HepG2 (cell line): ENCODE data around the gene CAPN10. TPM values are rescaled to one million over a fixed set of nuclear protein-coding genes. Genes with fewer than 3 reads are reported as not detected.

Experiments
- ARNTL ChIP-seq: sonication (generic); formaldehyde crosslinking; IDR thresholded peaks from 2 replicates; pipeline ENCODE4 v1.4.0; 2020; ENCODE audit warnings: mild to moderate bottlenecking, missing genetic modification reagents
- ATF7 ChIP-seq, 2 experiments: fragments of 450-650 bp in 1 of 2; sonication (generic) in 1 of 2; formaldehyde crosslinking in 1 of 2; IDR thresholded peaks; 2 replicates each; pipeline versions ENCODE4 v1.4.0 to v1.6.1; 2016 to 2020; ENCODE audit warnings: antibody characterized with exemption in 1 of 2, mild to moderate bottlenecking in 1 of 2, missing genetic modification reagents in 1 of 2
- BRD4 ChIP-seq: sonication (generic); formaldehyde crosslinking; IDR thresholded peaks from 2 replicates; pipeline ENCODE4 v1.4.0; 2020; ENCODE audit warnings: missing genetic modification reagents
- FOXJ3 ChIP-seq: sonication (generic); formaldehyde crosslinking; IDR thresholded peaks from 2 replicates; pipeline ENCODE4 v1.4.0; 2020; ENCODE audit warnings: missing genetic modification reagents, mild to moderate bottlenecking, borderline replicate concordance
- MTA1 ChIP-seq: sonication (generic); formaldehyde crosslinking; IDR thresholded peaks from 2 replicates; pipeline ENCODE4 v1.4.0; 2020; ENCODE audit warnings: missing genetic modification reagents, mild to moderate bottlenecking, borderline replicate concordance
- NR1H2 ChIP-seq: sonication (generic); formaldehyde crosslinking; IDR thresholded peaks from 2 replicates; pipeline ENCODE4 v1.8.1; 2022; ENCODE audit warnings: low read depth, missing genetic modification reagents, borderline replicate concordance
- SOX5 ChIP-seq: IDR thresholded peaks from 2 replicates; pipeline ENCODE4 v1.6.1; 2016; ENCODE audit warnings: borderline replicate concordance
- TFE3 ChIP-seq: IDR thresholded peaks from 2 replicates; pipeline ENCODE4 v1.6.1; 2016
- ZFP41 ChIP-seq: sonication (generic); formaldehyde crosslinking; IDR thresholded peaks from 2 replicates; pipeline ENCODE4 v1.4.0; 2020; ENCODE audit warnings: mild to moderate bottlenecking, missing genetic modification reagents, borderline replicate concordance
- ZHX1 ChIP-seq: sonication (generic); formaldehyde crosslinking; IDR thresholded peaks from 2 replicates; pipeline ENCODE4 v1.8.1; 2022; ENCODE audit warnings: low read depth, mild to moderate bottlenecking, missing genetic modification reagents
- ZNF20 ChIP-seq: sonication (generic); formaldehyde crosslinking; IDR thresholded peaks from 2 replicates; pipeline ENCODE4 v1.4.0; 2020; ENCODE audit warnings: mild to moderate bottlenecking, moderate library complexity, missing genetic modification reagents
- ZNF230 ChIP-seq: sonication (generic); formaldehyde crosslinking; IDR thresholded peaks from 2 replicates; pipeline ENCODE4 v1.4.0; 2020; ENCODE audit warnings: mild to moderate bottlenecking, missing genetic modification reagents
- ZNF260 ChIP-seq: sonication (generic); formaldehyde crosslinking; IDR thresholded peaks from 2 replicates; pipeline ENCODE4 v1.4.0; 2020; ENCODE audit warnings: missing genetic modification reagents, low read depth, mild to moderate bottlenecking, borderline replicate concordance
- ZNF550 ChIP-seq: sonication (generic); formaldehyde crosslinking; IDR thresholded peaks from 2 replicates; pipeline ENCODE4 v1.4.0; 2020; ENCODE audit warnings: mild to moderate bottlenecking, missing genetic modification reagents, borderline replicate concordance
- ZNF772 ChIP-seq: sonication (generic); formaldehyde crosslinking; IDR thresholded peaks from 2 replicates; pipeline ENCODE4 v1.5.0; 2020; ENCODE audit warnings: mild to moderate bottlenecking, missing genetic modification reagents
- ZSCAN20 ChIP-seq: sonication (generic); formaldehyde crosslinking; IDR thresholded peaks from 2 replicates; pipeline ENCODE4 v1.4.0; 2020; ENCODE audit warnings: missing genetic modification reagents, mild to moderate bottlenecking, borderline replicate concordance
- polyA plus RNA-seq, 8 experiments: library from polyadenylated mRNA; depleted of rRNA in 3 of 8; stranded (reverse) in 7 of 8; unstranded in 1 of 8; fragments of >200 nt; fragmentation: Illumina TruSeq in 4 of 8; extraction: Trizol in 4 of 8; gene quantifications; 2 replicates each; pipeline versions ENCODE4 v1.2.1 to v1.2.3, GENCODE V29; 2011 to 2016; ENCODE audit warnings: low read depth in 4 of 8, missing spikeins in 1 of 8, mixed read lengths in 1 of 8; ENCODE audit not compliant: insufficient read depth in 1 of 8
- total RNA-seq, 5 experiments: library from RNA; depleted of rRNA; stranded (reverse); fragments of >200 nt; fragmentation: Illumina TruSeq; extraction: Trizol; gene quantifications; 2 replicates each; pipeline ENCODE4 v1.2.3, GENCODE V29; 2016; ENCODE audit warnings: low read depth in 1 of 5
- TF ChIP-seq, protein P1 (sequence below): sonication (generic); formaldehyde crosslinking; IDR thresholded peaks from 2 replicates; pipeline ENCODE4 v1.5.1; 2020; ENCODE audit warnings: mild to moderate bottlenecking, missing genetic modification reagents, borderline replicate concordance

The CAPN10 gene
- total and polyA plus RNA-seq, 2 of the 13 experiments (the other 11 are each of a cell fraction or from before 2014, with no cell fraction given) = 27.6 to 32.4 TPM

- TF ChIP-seq, protein P1, sequence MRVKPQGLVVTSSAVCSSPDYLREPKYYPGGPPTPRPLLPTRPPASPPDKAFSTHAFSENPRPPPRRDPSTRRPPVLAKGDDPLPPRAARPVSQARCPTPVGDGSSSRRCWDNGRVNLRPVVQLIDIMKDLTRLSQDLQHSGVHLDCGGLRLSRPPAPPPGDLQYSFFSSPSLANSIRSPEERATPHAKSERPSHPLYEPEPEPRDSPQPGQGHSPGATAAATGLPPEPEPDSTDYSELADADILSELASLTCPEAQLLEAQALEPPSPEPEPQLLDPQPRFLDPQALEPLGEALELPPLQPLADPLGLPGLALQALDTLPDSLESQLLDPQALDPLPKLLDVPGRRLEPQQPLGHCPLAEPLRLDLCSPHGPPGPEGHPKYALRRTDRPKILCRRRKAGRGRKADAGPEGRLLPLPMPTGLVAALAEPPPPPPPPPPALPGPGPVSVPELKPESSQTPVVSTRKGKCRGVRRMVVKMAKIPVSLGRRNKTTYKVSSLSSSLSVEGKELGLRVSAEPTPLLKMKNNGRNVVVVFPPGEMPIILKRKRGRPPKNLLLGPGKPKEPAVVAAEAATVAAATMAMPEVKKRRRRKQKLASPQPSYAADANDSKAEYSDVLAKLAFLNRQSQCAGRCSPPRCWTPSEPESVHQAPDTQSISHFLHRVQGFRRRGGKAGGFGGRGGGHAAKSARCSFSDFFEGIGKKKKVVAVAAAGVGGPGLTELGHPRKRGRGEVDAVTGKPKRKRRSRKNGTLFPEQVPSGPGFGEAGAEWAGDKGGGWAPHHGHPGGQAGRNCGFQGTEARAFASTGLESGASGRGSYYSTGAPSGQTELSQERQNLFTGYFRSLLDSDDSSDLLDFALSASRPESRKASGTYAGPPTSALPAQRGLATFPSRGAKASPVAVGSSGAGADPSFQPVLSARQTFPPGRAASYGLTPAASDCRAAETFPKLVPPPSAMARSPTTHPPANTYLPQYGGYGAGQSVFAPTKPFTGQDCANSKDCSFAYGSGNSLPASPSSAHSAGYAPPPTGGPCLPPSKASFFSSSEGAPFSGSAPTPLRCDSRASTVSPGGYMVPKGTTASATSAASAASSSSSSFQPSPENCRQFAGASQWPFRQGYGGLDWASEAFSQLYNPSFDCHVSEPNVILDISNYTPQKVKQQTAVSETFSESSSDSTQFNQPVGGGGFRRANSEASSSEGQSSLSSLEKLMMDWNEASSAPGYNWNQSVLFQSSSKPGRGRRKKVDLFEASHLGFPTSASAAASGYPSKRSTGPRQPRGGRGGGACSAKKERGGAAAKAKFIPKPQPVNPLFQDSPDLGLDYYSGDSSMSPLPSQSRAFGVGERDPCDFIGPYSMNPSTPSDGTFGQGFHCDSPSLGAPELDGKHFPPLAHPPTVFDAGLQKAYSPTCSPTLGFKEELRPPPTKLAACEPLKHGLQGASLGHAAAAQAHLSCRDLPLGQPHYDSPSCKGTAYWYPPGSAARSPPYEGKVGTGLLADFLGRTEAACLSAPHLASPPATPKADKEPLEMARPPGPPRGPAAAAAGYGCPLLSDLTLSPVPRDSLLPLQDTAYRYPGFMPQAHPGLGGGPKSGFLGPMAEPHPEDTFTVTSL (CRISPR knock-in tag) = no peak; the same call in 1 of the 2 replicates
- no peak for TF ChIP-seq ZNF260 (CRISPR knock-in tag)
- no peak; the same call in none of the 2 replicates for TF ChIP-seq ZNF772 (CRISPR knock-in tag)
- TF ChIP-seq SOX5 (CRISPR knock-in tag) = 0 out of 2 replicates have a peak, but pooled peaks have one; percentile 51
- TF ChIP-seq ZNF550 (CRISPR knock-in tag) = no peak
- TF ChIP-seq BRD4 (CRISPR knock-in tag) = peak; percentile 70; the same call in 1 of the 2 replicates
- peak; percentile 70; the same call in 1 of the 2 replicates for TF ChIP-seq ZNF20
- peak; percentile 74; the same call in 1 of the 2 replicates for TF ChIP-seq NR1H2 (CRISPR knock-in tag)
- peak; percentile 55 for TF ChIP-seq ZNF230 (CRISPR knock-in tag)
- no peak for TF ChIP-seq ZSCAN20 (CRISPR knock-in tag)
- no peak for TF ChIP-seq FOXJ3
- 0 out of 2 replicates have a peak, but pooled peaks have one; percentile 4 for TF ChIP-seq ZFP41 (CRISPR knock-in tag)
- peak; percentile 16; the same call in 1 of the 2 replicates for TF ChIP-seq ZHX1 (CRISPR knock-in tag)
- peak; percentile 58; the same call in 1 of the 2 replicates for TF ChIP-seq MTA1 (CRISPR knock-in tag)
- TF ChIP-seq TFE3 (CRISPR knock-in tag) = 0 out of 2 replicates have a peak, but pooled peaks have one; percentile 39
- no peak; the same call in 1 of the 2 replicates for TF ChIP-seq ATF7 (IDR thresholded peaks at IDR 0.05)
- TF ChIP-seq ATF7 (CRISPR knock-in tag; IDR thresholded peaks at IDR 0.05) = 0 out of 2 replicates have a peak, but pooled peaks have one; percentile 53
- peak; percentile 11; the same call in 1 of the 2 replicates for TF ChIP-seq ARNTL (CRISPR knock-in tag)
Observed at GRCh38 chr2:240604939-240605716, 18.6 kb downstream of the CAPN10 start (continued).
